ENCODE results near the gene PTGES3L. TPM values are rescaled to one million over a fixed set of nuclear protein-coding genes. Genes with fewer than 3 reads are reported as not detected.

The PTGES3L gene
- total and polyA plus RNA-seq, 2 of the 13 experiments (the other 11 are each of a cell fraction or from before 2014, with no cell fraction given) = 1.2 to 2.9 TPM

GRCh38 chr17:43021741-43022512 lies 42.0 kb upstream of the PTGES3L start, which contains the start of gene VAT1 (continued):
- TF ChIP-seq SNAI1 (CRISPR knock-in tag; IDR thresholded peaks at IDR 0.05; ENCODE audit: borderline replicate concordance) (no peak; the same call in 1 of the 2 replicates), KMT2A (CRISPR knock-in tag; IDR thresholded peaks at IDR 0.05) (peak; percentile 54; the same call in 1 of the 2 replicates), MXD4 (CRISPR knock-in tag; IDR thresholded peaks at IDR 0.05) (peak; percentile 84), ZBTB3 (CRISPR knock-in tag; IDR thresholded peaks at IDR 0.05; ENCODE audit: borderline replicate concordance, low read depth) (0 out of 2 replicates have a peak, but pooled peaks have one; percentile 65), RERE (CRISPR knock-in tag; IDR thresholded peaks at IDR 0.05; ENCODE audit: low read depth) (no peak; the same call in 1 of the 2 replicates), ZFP82 (CRISPR knock-in tag; IDR thresholded peaks at IDR 0.05; ENCODE audit: borderline replicate concordance) (peak; percentile 97), GABPB1 (CRISPR knock-in tag; IDR thresholded peaks at IDR 0.05) (peak; percentile 74; the same call in 1 of the 2 replicates), U2AF2 (IDR thresholded peaks at IDR 0.05; ENCODE audit: low read depth, low read length) (no peak), RAD51 (IDR thresholded peaks at IDR 0.05; ENCODE audit: borderline replicate concordance) (no peak), ZNF660 (CRISPR knock-in tag; IDR thresholded peaks at IDR 0.05; ENCODE audit: borderline replicate concordance, low read depth) (no peak), ZNF382 (CRISPR knock-in tag; IDR thresholded peaks at IDR 0.05; ENCODE audit: borderline replicate concordance) (no peak), DPF2 (CRISPR knock-in tag; IDR thresholded peaks at IDR 0.05; ENCODE audit: borderline replicate concordance, low read depth) (0 out of 2 replicates have a peak, but pooled peaks have one; percentile 31), ZNF713 (CRISPR knock-in tag; IDR thresholded peaks at IDR 0.05) (no peak), ZNF333 (CRISPR knock-in tag; IDR thresholded peaks at IDR 0.05; ENCODE audit: borderline replicate concordance) (no peak; the same call in 1 of the 2 replicates), ZMYM3 (CRISPR knock-in tag; IDR thresholded peaks at IDR 0.05) (peak; percentile 95; the same call in 1 of the 2 replicates), ZBTB43 (CRISPR knock-in tag; conservative IDR thresholded peaks at IDR 0.05) (peak; percentile 71; the same call in 1 of the 2 replicates), ZNF83 (CRISPR knock-in tag; IDR thresholded peaks at IDR 0.05; ENCODE audit: borderline replicate concordance) (no peak), ZSCAN21 (CRISPR knock-in tag; IDR thresholded peaks at IDR 0.05; ENCODE audit: borderline replicate concordance) (peak; percentile 77; the same call in 1 of the 2 replicates), ZNF792 (CRISPR knock-in tag; IDR thresholded peaks at IDR 0.05) (peak; percentile 18; the same call in 1 of the 2 replicates)
- TF ChIP-seq, protein P1, sequence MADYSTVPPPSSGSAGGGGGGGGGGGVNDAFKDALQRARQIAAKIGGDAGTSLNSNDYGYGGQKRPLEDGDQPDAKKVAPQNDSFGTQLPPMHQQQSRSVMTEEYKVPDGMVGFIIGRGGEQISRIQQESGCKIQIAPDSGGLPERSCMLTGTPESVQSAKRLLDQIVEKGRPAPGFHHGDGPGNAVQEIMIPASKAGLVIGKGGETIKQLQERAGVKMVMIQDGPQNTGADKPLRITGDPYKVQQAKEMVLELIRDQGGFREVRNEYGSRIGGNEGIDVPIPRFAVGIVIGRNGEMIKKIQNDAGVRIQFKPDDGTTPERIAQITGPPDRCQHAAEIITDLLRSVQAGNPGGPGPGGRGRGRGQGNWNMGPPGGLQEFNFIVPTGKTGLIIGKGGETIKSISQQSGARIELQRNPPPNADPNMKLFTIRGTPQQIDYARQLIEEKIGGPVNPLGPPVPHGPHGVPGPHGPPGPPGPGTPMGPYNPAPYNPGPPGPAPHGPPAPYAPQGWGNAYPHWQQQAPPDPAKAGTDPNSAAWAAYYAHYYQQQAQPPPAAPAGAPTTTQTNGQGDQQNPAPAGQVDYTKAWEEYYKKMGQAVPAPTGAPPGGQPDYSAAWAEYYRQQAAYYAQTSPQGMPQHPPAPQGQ (CRISPR knock-in tag; IDR thresholded peaks at IDR 0.05; ENCODE audit: borderline replicate concordance) = no peak

Data from HepG2 (cell line).